K562 (cell line): Measurements from ENCODE around the gene RC3H2. TPM values are rescaled to one million over a fixed set of nuclear protein-coding genes. Genes with fewer than 3 reads are reported as not detected.
A peak's percentile ranks its signal among the peaks of the same experiment; 100 is the strongest.

Source experiments
- CC2D1A ChIP-seq: fragments of 450-650 bp; IDR thresholded peaks from 2 replicates; pipeline ENCODE4 v1.6.1; 2017; ENCODE audit warnings: mild to moderate bottlenecking
- CHCHD3 ChIP-seq: fragments of 250-450 bp; sonication (Bioruptor Pico); IDR thresholded peaks from 2 replicates; pipeline ENCODE4 v2.1.2; 2022; ENCODE audit warnings: mild to moderate bottlenecking
- HOMEZ ChIP-seq: fragments of 250-450 bp; sonication (Bioruptor Pico); IDR thresholded peaks from 2 replicates; pipeline ENCODE4 v1.4.0; 2020; ENCODE audit warnings: mild to moderate bottlenecking, moderate library complexity
- JUND ChIP-seq, 2 experiments: IDR thresholded peaks; 2 replicates in 1 of 2; 3 replicates in 1 of 2; pipeline ENCODE4 v1.6.1; 2011; ENCODE audit warnings: borderline replicate concordance in 2 of 2, low read depth in 2 of 2, low read length in 2 of 2, improper control_type of control experiment in 1 of 2, missing biosample characterization in 1 of 2, missing genetic modification characterization in 1 of 2, missing genetic modification reagents in 1 of 2
- KLF13 ChIP-seq: fragments of 450-650 bp; IDR thresholded peaks from 2 replicates; pipeline ENCODE4 v1.6.1; 2016; ENCODE audit warnings: missing genetic modification characterization, low read depth, mild to moderate bottlenecking, missing compliant biosample characterization, moderate library complexity, borderline replicate concordance
- MNT ChIP-seq, 2 experiments: fragments of 450-650 bp; conservative IDR thresholded peaks; 2 replicates each; pipeline ENCODE4 v1.6.1; 2017; ENCODE audit warnings: mild to moderate bottlenecking in 2 of 2, moderate library complexity in 2 of 2
- NEUROD1 ChIP-seq: fragments of 150-350 bp; IDR thresholded peaks from 2 replicates; pipeline ENCODE4 v1.6.1; 2014; ENCODE audit warnings: borderline replicate concordance, low read length, low read depth; ENCODE audit not compliant: partially characterized antibody
- NFATC3 ChIP-seq: fragments of 450-650 bp; IDR thresholded peaks from 2 replicates; pipeline ENCODE4 v1.6.1; 2017; ENCODE audit warnings: mild to moderate bottlenecking
- NFRKB ChIP-seq: fragments of 450-650 bp; IDR thresholded peaks from 2 replicates; pipeline ENCODE4 v1.6.1; 2016; ENCODE audit warnings: low read depth
- TRIM28 ChIP-seq: fragments of 450-650 bp; IDR thresholded peaks from 2 replicates; pipeline ENCODE4 v1.6.1; 2017
- XRCC5 ChIP-seq: fragments of 200-400 bp; formaldehyde crosslinking; IDR thresholded peaks from 2 replicates; pipeline ENCODE4 v1.6.1; 2017; ENCODE audit warnings: low read depth, mild to moderate bottlenecking, low read length
- ZC3H4 ChIP-seq: sonication (generic); formaldehyde crosslinking; IDR thresholded peaks from 2 replicates; pipeline ENCODE4 v1.9.0; 2021; ENCODE audit warnings: missing genetic modification reagents, borderline replicate concordance
- ZNF263 ChIP-seq: sonication (generic); formaldehyde crosslinking; IDR thresholded peaks from 2 replicates; pipeline ENCODE4 v1.8.0; 2022; ENCODE audit warnings: mild to moderate bottlenecking, missing genetic modification reagents, borderline replicate concordance
- ZNF512 ChIP-seq: IDR thresholded peaks from 2 replicates; pipeline ENCODE4 v1.6.1; 2016; ENCODE audit warnings: missing genetic modification characterization, missing compliant biosample characterization
- ZNF668 ChIP-seq: fragments of 250-450 bp; sonication (Bioruptor Pico); IDR thresholded peaks from 2 replicates; pipeline ENCODE4 v1.8.0; 2022; ENCODE audit warnings: mild to moderate bottlenecking, inconsistent platforms
- ZNF766 ChIP-seq: fragments of 200-800 bp; sonication (Bioruptor generic); conservative IDR thresholded peaks from 2 replicates; pipeline ENCODE4 v1.6.1; 2016; ENCODE audit warnings: missing genetic modification characterization, missing compliant biosample characterization
- polyA plus RNA-seq, 8 experiments: library from polyadenylated mRNA; depleted of rRNA in 4 of 8; stranded (reverse) in 5 of 8; unstranded in 3 of 8; fragments of >200 nt; fragmentation: Nextera tagmentation in 2 of 8; fragmentation: Illumina TruSeq in 1 of 8; extraction: Ambion mirVana in 2 of 8; extraction: Trizol in 1 of 8; gene quantifications; 2 replicates each; pipeline versions ENCODE4 v1.2.1 to v1.2.3, GENCODE V29; 2011 to 2014; ENCODE audit warnings: inconsistent platforms in 1 of 8, missing spikeins in 1 of 8
- total RNA-seq, 7 experiments: library from RNA; depleted of rRNA in 6 of 7; stranded (reverse); fragments of >200 nt in 6 of 7; fragmentation: Illumina TruSeq in 2 of 7; extraction: Trizol in 2 of 7; gene quantifications; 2 replicates each; pipeline versions ENCODE4 v1.2.1 to v1.2.3, GENCODE V29; 2011 to 2021; ENCODE audit warnings: low replicate concordance in 1 of 7
- TF ChIP-seq, protein P1 (sequence below): sonication (generic); formaldehyde crosslinking; IDR thresholded peaks from 2 replicates; pipeline ENCODE4 v1.8.0; 2022; ENCODE audit warnings: mild to moderate bottlenecking, low read depth, missing genetic modification reagents
- TF ChIP-seq, protein P2 (sequence below): fragments of 450-650 bp; formaldehyde crosslinking; IDR thresholded peaks from 2 replicates; pipeline ENCODE4 v1.4.0; 2020; ENCODE audit warnings: mild to moderate bottlenecking, moderate library complexity

RC3H2 gene
- total and polyA plus RNA-seq, 9 of the 15 experiments (the other 6 are each of a cell fraction or from before 2014, with no cell fraction given) = 5.6 to 35.4 (median 18.6) TPM

- TF ChIP-seq MNT (conservative IDR thresholded peaks at IDR 0.05) (peak in 1 of 2 experiments; percentile 53; a peak in 2 of 4 replicates), CC2D1A (0 out of 2 replicates have a peak, but pooled peaks have one; percentile 77), JUND (IDR thresholded peaks at IDR 0.05; ENCODE audit: borderline replicate concordance, low read depth, low read length) (0 out of 2 replicates have a peak, but pooled peaks have one; percentile 24), JUND (tag; IDR thresholded peaks at IDR 0.05; ENCODE audit: borderline replicate concordance, low read depth, low read length) (no peak; the same call in 2 of the 3 replicates), ZC3H4 (no peak; the same call in 1 of the 2 replicates), TRIM28 (no peak), ZNF668 (CRISPR knock-in tag) (0 out of 2 replicates have a peak, but pooled peaks have one; percentile 51), XRCC5 (no peak; the same call in 1 of the 2 replicates), KLF13 (tag) (peak; percentile 15; the same call in 1 of the 2 replicates), NFATC3 (no peak), CHCHD3 (CRISPR knock-in tag) (peak; percentile 78; the same call in 1 of the 2 replicates), ZNF263 (CRISPR knock-in tag) (peak; percentile 100), ZNF512 (tag) (no peak), NEUROD1 (peak; percentile 81), HOMEZ (CRISPR knock-in tag) (peak; percentile 57; the same call in 1 of the 2 replicates), NFRKB (no peak), ZNF766 (CRISPR knock-in tag) (peak; percentile 69; the same call in 1 of the 2 replicates)
- TF ChIP-seq, protein P1, sequence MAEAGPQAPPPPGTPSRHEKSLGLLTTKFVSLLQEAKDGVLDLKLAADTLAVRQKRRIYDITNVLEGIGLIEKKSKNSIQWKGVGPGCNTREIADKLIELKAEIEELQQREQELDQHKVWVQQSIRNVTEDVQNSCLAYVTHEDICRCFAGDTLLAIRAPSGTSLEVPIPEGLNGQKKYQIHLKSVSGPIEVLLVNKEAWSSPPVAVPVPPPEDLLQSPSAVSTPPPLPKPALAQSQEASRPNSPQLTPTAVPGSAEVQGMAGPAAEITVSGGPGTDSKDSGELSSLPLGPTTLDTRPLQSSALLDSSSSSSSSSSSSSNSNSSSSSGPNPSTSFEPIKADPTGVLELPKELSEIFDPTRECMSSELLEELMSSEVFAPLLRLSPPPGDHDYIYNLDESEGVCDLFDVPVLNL = no peak
- TF ChIP-seq, protein P2, sequence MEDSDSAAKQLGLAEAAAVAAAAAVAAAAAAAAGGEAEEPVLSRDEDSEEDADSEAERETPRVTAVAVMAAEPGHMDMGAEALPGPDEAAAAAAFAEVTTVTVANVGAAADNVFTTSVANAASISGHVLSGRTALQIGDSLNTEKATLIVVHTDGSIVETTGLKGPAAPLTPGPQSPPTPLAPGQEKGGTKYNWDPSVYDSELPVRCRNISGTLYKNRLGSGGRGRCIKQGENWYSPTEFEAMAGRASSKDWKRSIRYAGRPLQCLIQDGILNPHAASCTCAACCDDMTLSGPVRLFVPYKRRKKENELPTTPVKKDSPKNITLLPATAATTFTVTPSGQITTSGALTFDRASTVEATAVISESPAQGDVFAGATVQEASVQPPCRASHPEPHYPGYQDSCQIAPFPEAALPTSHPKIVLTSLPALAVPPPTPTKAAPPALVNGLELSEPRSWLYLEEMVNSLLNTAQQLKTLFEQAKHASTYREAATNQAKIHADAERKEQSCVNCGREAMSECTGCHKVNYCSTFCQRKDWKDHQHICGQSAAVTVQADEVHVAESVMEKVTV (CRISPR knock-in tag) = no peak
Measured at GRCh38 chr9:122904823-122905710, at the start of gene RC3H2 (continued).
